Natural killer cell (primary cell): Measurements from ENCODE around the gene SDC4. TPM values are rescaled to one million over a fixed set of nuclear protein-coding genes. Genes with fewer than 3 reads are reported as not detected.
A peak's percentile ranks its signal among the peaks of the same experiment; 100 is the strongest.

Source experiments
- ATAC-seq, 3 donors: fragments of 150-1000 bp in 2 of 3; fragments of 200-7000 bp in 1 of 3; cut with Tn5 transposase; 1 replicate in 1 of 3; 2 replicates in 2 of 3; pipeline ENCODE4 v1.10.0; 2021; ENCODE audit warnings: mild to moderate bottlenecking in 2 of 3, moderate library complexity in 2 of 3
- DNase-seq, 2 donors: peaks; one replicate each; pipeline versions ENCODE4 v3.0.0 to v3.0.0-alpha.2; 2013 to 2021; ENCODE audit warnings: mixed read lengths in 1 of 2
- H3K27ac ChIP-seq: one replicate; pipeline ENCODE4 v1.5.1; 2013; ENCODE audit warnings: mild to moderate bottlenecking, low read length
- H3K27me3 ChIP-seq: one replicate; pipeline ENCODE4 v1.6.1; 2013; ENCODE audit warnings: low read length; ENCODE audit not compliant: control insufficient read depth, insufficient read depth
- H3K36me3 ChIP-seq: one replicate; pipeline ENCODE4 v1.6.1; 2013; ENCODE audit warnings: low read length; ENCODE audit not compliant: control insufficient read depth, insufficient read depth
- H3K4me1 ChIP-seq: one replicate; pipeline ENCODE4 v1.6.1; 2013; ENCODE audit warnings: low read length; ENCODE audit not compliant: control insufficient read depth, insufficient read depth
- H3K4me3 ChIP-seq: one replicate; pipeline ENCODE4 v1.5.1; 2013; ENCODE audit warnings: low read length
- H3K9me3 ChIP-seq: one replicate; pipeline ENCODE4 v1.6.1; 2013; ENCODE audit warnings: low read length; ENCODE audit not compliant: control insufficient read depth, insufficient read depth
- H3K27ac Mint-ChIP-seq, 2 donors: one replicate each; pipeline ENCODE4 v1.8.0; 2022; ENCODE audit warnings: mild to moderate bottlenecking in 2 of 2, mixed read lengths in 2 of 2, moderate library complexity in 1 of 2
- H3K27me3 Mint-ChIP-seq, 2 donors: one replicate each; pipeline ENCODE4 v1.8.0; 2022; ENCODE audit warnings: low read depth in 2 of 2, mixed read lengths in 2 of 2
- H3K36me3 Mint-ChIP-seq: one replicate; pipeline ENCODE4 v1.8.0; 2022; ENCODE audit warnings: mixed read lengths
- H3K4me1 Mint-ChIP-seq, 2 donors: one replicate each; pipeline ENCODE4 v1.8.0; 2022; ENCODE audit warnings: mixed read lengths in 2 of 2
- H3K4me3 Mint-ChIP-seq: one replicate; pipeline ENCODE4 v1.8.0; 2022; ENCODE audit warnings: mild to moderate bottlenecking, moderate library complexity, mixed read lengths
- H3K9me3 Mint-ChIP-seq, 2 donors: one replicate each; pipeline ENCODE4 v1.8.0; 2022; ENCODE audit warnings: mixed read lengths in 2 of 2
- WGBS: methylation state at CpG from one replicate; pipeline ENCODE4 v1.1.7; 2013; ENCODE audit warnings: missing lambda C conversion rate; ENCODE audit not compliant: insufficient coverage; 5-methylcytosine and 5-hydroxymethylcytosine counted together
- intact Hi-C: fragments of 100-400 bp; cut with micrococcal nuclease; formaldehyde crosslinking; loops from one replicate; pipeline ENCODE4 v1.14.2; 2022
- total RNA-seq, 4 donors: library from RNA; stranded (reverse); fragments of 120-200 nt in 1 of 4; gene quantifications; one replicate each; pipeline versions ENCODE4 v1.2.3 to v1.2.4, GENCODE V29; 2013 to 2022
- TF ChIP-seq, protein P1 (sequence below): fragments of 200-600 bp; IDR thresholded peaks from one replicate; pipeline ENCODE4 v1.8.0; 2022; ENCODE audit warnings: antibody characterized with exemption

The SDC4 gene
- total RNA-seq, 3 donors from 2014 or later (not counting 1 experiment from before 2014, with no cell fraction given), result 0.45 to 1.8 (median 1.5) TPM

DNA sequence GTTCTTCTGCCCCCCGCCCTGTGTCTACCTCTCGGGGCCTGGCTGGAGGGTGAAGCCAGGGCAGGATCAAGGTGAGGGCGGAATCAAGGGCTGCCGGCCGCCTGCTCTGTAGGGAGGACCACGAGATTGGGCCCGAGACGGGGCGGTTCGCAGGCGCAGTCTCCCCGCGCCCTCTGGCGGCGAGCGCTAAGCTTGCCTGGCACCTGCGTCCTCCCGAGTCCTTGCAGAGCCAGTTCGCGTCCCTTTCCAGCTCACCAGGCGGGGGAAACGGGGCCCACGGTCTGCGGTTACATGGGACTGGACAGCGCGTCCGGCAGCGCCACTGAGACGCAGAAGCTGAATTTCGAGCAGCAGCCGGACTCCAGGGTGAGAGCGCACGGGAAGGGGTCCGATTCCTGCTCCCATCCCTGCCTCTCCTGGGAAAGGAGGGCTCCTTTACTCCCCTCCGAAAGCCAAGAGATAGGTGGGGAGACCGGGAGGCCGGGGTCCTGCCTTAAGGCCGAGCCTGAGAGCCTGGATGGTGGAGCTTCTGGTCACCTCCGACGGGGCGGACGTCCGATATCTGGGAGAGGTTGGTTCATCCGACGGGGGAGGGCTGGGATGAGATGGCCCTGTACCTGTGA, 36.5 kb downstream of the SDC4 start:
- H3K4me3 ChIP-seq, result no peak overlapping the region
- no peaks in the 10 kb centered on the region for H3K36me3 ChIP-seq
- peak; percentile 59 to 75 (median 60) for ATAC-seq
- H3K27me3 Mint-ChIP-seq, result peaks cover 45 to 59% of the 10 kb centered on the region in 2 donors
- no peak overlapping the region for H3K27ac ChIP-seq
- H3K4me1 Mint-ChIP-seq, result peaks cover 0 to 6% of the 10 kb centered on the region in 2 donors
- H3K27me3 ChIP-seq, result peaks cover 2% of the 10 kb centered on the region
- peak; percentile 32 to 74 for DNase-seq
- WGBS, result 24% methylated on average over 45 of the region's 45 CpGs
- no peak overlapping the region for H3K4me3 Mint-ChIP-seq
- H3K27ac Mint-ChIP-seq, result no peak overlapping the region
- H3K4me1 ChIP-seq, result peaks cover 3% of the 10 kb centered on the region
- H3K9me3 ChIP-seq, result no peaks in the 10 kb centered on the region
- intact Hi-C loops, result no loop called here
- H3K36me3 Mint-ChIP-seq, result no peaks in the 10 kb centered on the region
- TF ChIP-seq, protein P1, sequence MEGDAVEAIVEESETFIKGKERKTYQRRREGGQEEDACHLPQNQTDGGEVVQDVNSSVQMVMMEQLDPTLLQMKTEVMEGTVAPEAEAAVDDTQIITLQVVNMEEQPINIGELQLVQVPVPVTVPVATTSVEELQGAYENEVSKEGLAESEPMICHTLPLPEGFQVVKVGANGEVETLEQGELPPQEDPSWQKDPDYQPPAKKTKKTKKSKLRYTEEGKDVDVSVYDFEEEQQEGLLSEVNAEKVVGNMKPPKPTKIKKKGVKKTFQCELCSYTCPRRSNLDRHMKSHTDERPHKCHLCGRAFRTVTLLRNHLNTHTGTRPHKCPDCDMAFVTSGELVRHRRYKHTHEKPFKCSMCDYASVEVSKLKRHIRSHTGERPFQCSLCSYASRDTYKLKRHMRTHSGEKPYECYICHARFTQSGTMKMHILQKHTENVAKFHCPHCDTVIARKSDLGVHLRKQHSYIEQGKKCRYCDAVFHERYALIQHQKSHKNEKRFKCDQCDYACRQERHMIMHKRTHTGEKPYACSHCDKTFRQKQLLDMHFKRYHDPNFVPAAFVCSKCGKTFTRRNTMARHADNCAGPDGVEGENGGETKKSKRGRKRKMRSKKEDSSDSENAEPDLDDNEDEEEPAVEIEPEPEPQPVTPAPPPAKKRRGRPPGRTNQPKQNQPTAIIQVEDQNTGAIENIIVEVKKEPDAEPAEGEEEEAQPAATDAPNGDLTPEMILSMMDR, result peak; percentile 57
- H3K9me3 Mint-ChIP-seq, result no peaks in the 10 kb centered on the region

DNA sequence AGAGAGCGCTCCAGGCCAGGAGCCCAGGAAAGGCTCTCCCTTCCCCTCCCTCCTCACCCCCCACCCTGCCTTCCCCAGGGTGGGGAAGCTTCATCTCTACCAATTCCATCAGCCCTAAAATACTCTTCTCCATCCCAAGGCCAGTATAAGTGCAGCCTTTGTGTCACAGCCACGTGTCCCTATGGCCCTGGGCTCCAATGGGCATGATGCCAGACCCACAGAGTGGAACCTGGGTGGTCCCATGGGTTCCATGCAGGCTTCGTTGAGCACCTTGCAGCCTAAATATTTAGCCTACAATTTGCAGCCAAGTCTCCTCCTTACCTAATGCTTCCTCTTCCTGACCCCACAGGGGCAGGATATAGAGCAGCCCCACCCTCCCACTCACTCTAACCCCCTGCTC, 39.1 kb downstream of the SDC4 start:
- TF ChIP-seq, protein P1, result no peak
- H3K9me3 Mint-ChIP-seq, result no peaks in the 10 kb centered on the region
- WGBS, result 71% methylated on average over 3 of the region's 3 CpGs
- H3K4me3 ChIP-seq, result no peak overlapping the region
- intact Hi-C loops, result no loop called here
- peaks cover 0 to 6% of the 10 kb centered on the region in 2 donors for H3K4me1 Mint-ChIP-seq
- H3K36me3 ChIP-seq, result no peaks in the 10 kb centered on the region
- DNase-seq (no peak), ATAC-seq (no peak)
- no peak overlapping the region for H3K27ac Mint-ChIP-seq
- no peak overlapping the region for H3K4me3 Mint-ChIP-seq
- H3K4me1 ChIP-seq, result peaks cover 3% of the 10 kb centered on the region
- peaks cover 6% of the 10 kb centered on the region for H3K27me3 ChIP-seq
- peaks cover 37 to 39% of the 10 kb centered on the region in 2 donors for H3K27me3 Mint-ChIP-seq
- no peaks in the 10 kb centered on the region for H3K9me3 ChIP-seq
- H3K36me3 Mint-ChIP-seq, result no peaks in the 10 kb centered on the region
- H3K27ac ChIP-seq, result no peak overlapping the region

GRCh38 chr20:45308117-45308778, 40.0 kb downstream of the SDC4 start, which contains the start of gene MATN4:
TSS of gene MATN4 (minus strand) at chr20:45308299. CDS start at chr20:45305582, 2,717 bp downstream.
- Mint-ChIP-seq H3K36me3 (no peaks in the 10 kb centered on the region), H3K4me1 (peaks cover 0 to 6% of the 10 kb centered on the region in 2 donors), H3K4me3 (no peak within 1 kb of the TSS), H3K27me3 (peaks cover 38 to 40% of the 10 kb centered on the region in 2 donors), H3K27ac (no peak within 1 kb of the TSS), H3K9me3 (no peaks in the 10 kb centered on the region)
- H3K27ac ChIP-seq, result no peak within 1 kb of the TSS
- ATAC-seq (no peak), DNase-seq (no peak)
- WGBS, result 65% methylated on average over 19 of the region's 20 CpGs
- H3K9me3 ChIP-seq, result no peaks in the 10 kb centered on the region
- peaks cover 3% of the 10 kb centered on the region for H3K4me1 ChIP-seq
- no peak within 1 kb of the TSS for H3K4me3 ChIP-seq
- peaks cover 6% of the 10 kb centered on the region for H3K27me3 ChIP-seq
- H3K36me3 ChIP-seq, result no peaks in the 10 kb centered on the region
- intact Hi-C loops, result no loop called here
- TF ChIP-seq, protein P1, result no peak
